Colonic mucosa (tissue), 4 donors: ENCODE results near the gene RIN3. TPM values are rescaled to one million over a fixed set of nuclear protein-coding genes. Genes with fewer than 3 reads are reported as not detected.

Experiments
- DNase-seq: peaks from one replicate; pipeline ENCODE4 v3.0.0-alpha.2; 2020
- H3K27ac ChIP-seq: fragments of 200-600 bp; one replicate; pipeline ENCODE4 v1.8.0; 2021
- H3K27me3 ChIP-seq: fragments of 200-600 bp; one replicate; pipeline ENCODE4 v1.8.0; 2021
- H3K36me3 ChIP-seq: fragments of 200-600 bp; one replicate; pipeline ENCODE4 v1.8.0; 2021
- H3K4me1 ChIP-seq: fragments of 200-600 bp; one replicate; pipeline ENCODE4 v1.8.0; 2021; ENCODE audit warnings: mild to moderate bottlenecking
- H3K4me3 ChIP-seq: fragments of 200-600 bp; one replicate; pipeline ENCODE4 v1.8.0; 2021
- H3K9ac ChIP-seq, 2 donors: one replicate each; pipeline ENCODE4 v1.7.0; 2013; ENCODE audit warnings: control low read depth in 2 of 2, low read depth in 2 of 2, low read length in 2 of 2
- H3K9me3 ChIP-seq: fragments of 200-600 bp; one replicate; pipeline ENCODE4 v1.8.0; 2021
- CTCF ChIP-seq: fragments of 200-600 bp; IDR thresholded peaks from one replicate; pipeline ENCODE4 v1.8.0; 2022; ENCODE audit warnings: antibody characterized with exemption, mild to moderate bottlenecking
- intact Hi-C: fragments of 100-400 bp; cut with DNase I; formaldehyde crosslinking; loops from one replicate; pipeline ENCODE4 v1.14.1; 2022
- total RNA-seq, 2 donors: library from RNA; stranded (reverse); fragmentation: NEBNext Ultra II Directional in 1 of 2; extraction: Animal tissue kit (Norgen Biotek cat#: 25700) in 1 of 2; gene quantifications; one replicate each; pipeline ENCODE4 v1.2.1, GENCODE V29; 2021
- donor health status: healthy.
- donor health status: DM: no; HTN: no; CAD: no.
- donor health status: DM: no; HTN: no; CAD: no.

RIN3 gene
- total RNA-seq, 2 donors from 2014 or later: 18.4 to 23.2 TPM

- Histone ChIP-seq H3K36me3 (no peaks in the 10 kb centered on the region), H3K27ac (no peak overlapping the region), H3K9ac (no peak overlapping the region), H3K4me3 (no peak overlapping the region), H3K4me1 (no peaks in the 10 kb centered on the region), H3K27me3 (no peaks in the 10 kb centered on the region), H3K9me3 (no peaks in the 10 kb centered on the region)
- no peak for TF ChIP-seq CTCF
- no peak for DNase-seq
- intact Hi-C loops: no loop called here
Observed at GRCh38 chr14:92581206-92581605, 67.6 kb downstream of the RIN3 start.

GRCh38 chr14:92581966-92582566 is 68.5 kb downstream of the RIN3 start:
- intact Hi-C loops: no loop called here
- no peak overlapping the region for H3K9ac ChIP-seq
- no peaks in the 10 kb centered on the region for H3K9me3 ChIP-seq
- DNase-seq: no peak
- H3K36me3 ChIP-seq: no peaks in the 10 kb centered on the region
- no peak overlapping the region for H3K27ac ChIP-seq
- H3K27me3 ChIP-seq: no peaks in the 10 kb centered on the region
- no peak for TF ChIP-seq CTCF
- H3K4me3 ChIP-seq: no peak overlapping the region
- no peaks in the 10 kb centered on the region for H3K4me1 ChIP-seq

- Histone ChIP-seq H3K9me3 (no peaks in the 10 kb centered on the region), H3K36me3 (no peaks in the 10 kb centered on the region), H3K27me3 (no peaks in the 10 kb centered on the region), H3K4me1 (no peaks in the 10 kb centered on the region), H3K9ac (no peak overlapping the region), H3K4me3 (no peak overlapping the region), H3K27ac (no peak overlapping the region)
- DNase-seq: no peak
- TF ChIP-seq CTCF: no peak
- intact Hi-C loops: no loop called here
Observed at GRCh38 chr14:92582706-92583452, 69.3 kb downstream of the RIN3 start.

DNA sequence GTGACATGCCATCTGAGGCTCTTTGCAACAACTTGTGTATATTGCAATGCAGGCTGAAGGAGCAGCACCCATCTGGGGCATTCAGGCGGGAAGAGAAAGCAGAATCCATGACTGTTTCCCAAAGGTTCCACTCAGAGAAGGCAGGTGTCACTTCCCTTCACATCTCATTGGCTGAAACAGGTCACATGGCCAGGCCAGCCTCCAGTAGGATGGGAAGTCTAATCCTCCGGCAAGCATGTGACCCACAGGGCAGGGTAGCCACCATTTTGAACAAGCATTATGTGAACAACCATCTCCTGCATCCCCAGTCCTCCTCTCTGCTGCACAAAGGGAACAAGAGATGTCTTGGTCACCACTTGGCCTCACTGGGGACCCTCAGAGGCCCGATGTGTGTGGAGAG is 70.6 kb downstream of the RIN3 start:
- Histone ChIP-seq H3K4me3 (no peak overlapping the region), H3K9ac (no peak overlapping the region), H3K27me3 (no peaks in the 10 kb centered on the region), H3K9me3 (no peaks in the 10 kb centered on the region), H3K36me3 (no peaks in the 10 kb centered on the region), H3K27ac (no peak overlapping the region), H3K4me1 (no peaks in the 10 kb centered on the region)
- TF ChIP-seq CTCF: no peak
- intact Hi-C loops: no loop called here
- no peak for DNase-seq

- DNase-seq: no peak
- H3K9ac ChIP-seq: no peak overlapping the region
- no peak overlapping the region for H3K27ac ChIP-seq
- H3K4me3 ChIP-seq: no peak overlapping the region
- no peaks in the 10 kb centered on the region for H3K36me3 ChIP-seq
- no peaks in the 10 kb centered on the region for H3K9me3 ChIP-seq
- H3K4me1 ChIP-seq: no peaks in the 10 kb centered on the region
- intact Hi-C loops: no loop called here
- H3K27me3 ChIP-seq: no peaks in the 10 kb centered on the region
- no peak for TF ChIP-seq CTCF
Observed at GRCh38 chr14:92584816-92585215, 71.2 kb downstream of the RIN3 start.
